ENCODE results near the gene NDUFV2. TPM values are rescaled to one million over a fixed set of nuclear protein-coding genes. Genes with fewer than 3 reads are reported as not detected.
"Not testable (repeated sequence)": the region's sequence is repeated elsewhere in the genome, so short reads cannot be mapped to it uniquely, and the experiment has no call there.

Gene NDUFV2
- total RNA-seq, 4 donors from 2014 or later: 62.4 to 91.3 (median 74.6) TPM

DNA sequence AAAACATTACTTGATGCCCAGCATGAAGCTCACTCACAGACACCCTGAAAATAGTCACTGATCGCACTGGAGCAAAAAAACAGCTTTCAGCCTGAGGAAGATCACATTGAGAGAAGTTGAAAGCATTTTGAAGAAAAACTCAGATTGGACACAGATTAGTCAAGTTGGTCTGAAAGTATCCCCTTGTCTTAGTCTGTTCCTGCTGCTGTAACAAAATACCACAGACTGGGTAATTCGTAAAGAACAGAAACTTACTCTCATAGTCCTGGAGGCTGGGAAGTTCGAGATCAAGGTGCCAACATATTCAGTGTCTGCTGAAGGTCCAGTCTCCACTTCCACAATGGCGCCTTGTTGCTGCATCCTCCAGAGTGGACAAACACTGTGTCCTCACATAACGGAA is 14.2 kb upstream of the NDUFV2 start:
- no peak for TF ChIP-seq EP300 (IDR thresholded peaks at IDR 0.05)
- TF ChIP-seq, protein P1, sequence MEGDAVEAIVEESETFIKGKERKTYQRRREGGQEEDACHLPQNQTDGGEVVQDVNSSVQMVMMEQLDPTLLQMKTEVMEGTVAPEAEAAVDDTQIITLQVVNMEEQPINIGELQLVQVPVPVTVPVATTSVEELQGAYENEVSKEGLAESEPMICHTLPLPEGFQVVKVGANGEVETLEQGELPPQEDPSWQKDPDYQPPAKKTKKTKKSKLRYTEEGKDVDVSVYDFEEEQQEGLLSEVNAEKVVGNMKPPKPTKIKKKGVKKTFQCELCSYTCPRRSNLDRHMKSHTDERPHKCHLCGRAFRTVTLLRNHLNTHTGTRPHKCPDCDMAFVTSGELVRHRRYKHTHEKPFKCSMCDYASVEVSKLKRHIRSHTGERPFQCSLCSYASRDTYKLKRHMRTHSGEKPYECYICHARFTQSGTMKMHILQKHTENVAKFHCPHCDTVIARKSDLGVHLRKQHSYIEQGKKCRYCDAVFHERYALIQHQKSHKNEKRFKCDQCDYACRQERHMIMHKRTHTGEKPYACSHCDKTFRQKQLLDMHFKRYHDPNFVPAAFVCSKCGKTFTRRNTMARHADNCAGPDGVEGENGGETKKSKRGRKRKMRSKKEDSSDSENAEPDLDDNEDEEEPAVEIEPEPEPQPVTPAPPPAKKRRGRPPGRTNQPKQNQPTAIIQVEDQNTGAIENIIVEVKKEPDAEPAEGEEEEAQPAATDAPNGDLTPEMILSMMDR (IDR thresholded peaks at IDR 0.05): no peak
- TF ChIP-seq POLR2A (IDR thresholded peaks at IDR 0.05): no peak
- no peak overlapping the region for H3K4me3 ChIP-seq
- WGBS, 2 donors: 84 to 88% methylated on average over 5 of the region's 5 CpGs
- H3K4me1 ChIP-seq: peaks cover 0 to 3% (median 0%) of the 10 kb centered on the region in 4 donors
- no peak for DNase-seq (ENCODE audit: low spot score in 2 of 2)
- H3K27me3 ChIP-seq: no peaks in the 10 kb centered on the region
- no peaks in the 10 kb centered on the region for H3K36me3 ChIP-seq
- no peaks in the 10 kb centered on the region for H3K9me3 ChIP-seq
- H3K27ac ChIP-seq: no peak overlapping the region

DNA sequence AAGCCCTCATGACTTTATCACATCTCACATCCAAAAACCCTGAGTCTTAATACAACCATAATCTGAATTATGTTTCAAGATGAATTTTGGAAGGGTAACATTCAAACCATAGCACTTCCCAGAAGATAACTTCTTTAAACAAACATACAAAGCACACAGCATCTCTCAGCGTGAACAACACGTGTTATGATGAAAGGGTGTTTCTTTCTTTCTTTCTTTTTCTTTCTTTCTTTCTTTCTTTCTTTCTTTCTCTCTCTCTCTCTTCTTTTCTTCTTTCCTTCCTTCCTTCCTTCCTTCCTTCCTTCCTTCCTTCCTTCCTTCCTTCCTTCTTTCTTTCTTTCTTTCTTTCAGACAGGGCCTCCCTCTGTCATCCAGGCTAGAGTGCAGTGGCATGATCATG is 13.8 kb upstream of the NDUFV2 start:
- H3K4me1 ChIP-seq; H3K9me3 ChIP-seq; H3K36me3 ChIP-seq; H3K27me3 ChIP-seq; DNase-seq (ENCODE audit: low spot score in 2 of 2); H3K4me3 ChIP-seq; H3K27ac ChIP-seq: not testable (repeated sequence)
- WGBS, 2 donors: 97 to 98% methylated on average over 2 of the region's 2 CpGs

DNA sequence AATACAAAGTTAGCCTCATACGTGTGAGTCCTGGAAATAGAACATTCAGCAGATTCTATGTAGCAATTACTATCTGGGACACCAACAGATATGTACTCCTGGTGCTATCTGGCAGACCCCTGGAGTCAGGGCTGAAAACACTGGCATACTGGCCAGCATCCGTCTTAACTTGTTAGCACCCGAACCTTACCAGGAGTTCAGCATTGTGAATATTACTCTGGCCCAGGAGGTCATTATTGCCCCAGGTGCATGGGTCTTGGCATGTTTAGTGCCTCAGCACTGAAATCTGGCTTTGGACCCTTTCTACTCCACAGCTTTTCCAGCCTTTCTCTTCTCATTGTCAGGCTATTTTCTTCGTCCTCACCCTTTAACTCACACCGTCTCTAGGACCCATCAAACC is 11.9 kb upstream of the NDUFV2 start:
- Histone ChIP-seq H3K4me1 (peaks cover 0 to 10% (median 2%) of the 10 kb centered on the region in 4 donors), H3K27ac (no peak overlapping the region), H3K36me3 (no peaks in the 10 kb centered on the region), H3K4me3 (no peak overlapping the region), H3K27me3 (no peaks in the 10 kb centered on the region), H3K9me3 (no peaks in the 10 kb centered on the region)
- TF ChIP-seq POLR2A (IDR thresholded peaks at IDR 0.05): no peak
- TF ChIP-seq, protein P1 (IDR thresholded peaks at IDR 0.05): no peak
- TF ChIP-seq EP300 (IDR thresholded peaks at IDR 0.05): no peak
- no peak for DNase-seq (ENCODE audit: low spot score in 2 of 2)
- WGBS, 2 donors: 80% methylated on average over 5 of the region's 5 CpGs

DNA sequence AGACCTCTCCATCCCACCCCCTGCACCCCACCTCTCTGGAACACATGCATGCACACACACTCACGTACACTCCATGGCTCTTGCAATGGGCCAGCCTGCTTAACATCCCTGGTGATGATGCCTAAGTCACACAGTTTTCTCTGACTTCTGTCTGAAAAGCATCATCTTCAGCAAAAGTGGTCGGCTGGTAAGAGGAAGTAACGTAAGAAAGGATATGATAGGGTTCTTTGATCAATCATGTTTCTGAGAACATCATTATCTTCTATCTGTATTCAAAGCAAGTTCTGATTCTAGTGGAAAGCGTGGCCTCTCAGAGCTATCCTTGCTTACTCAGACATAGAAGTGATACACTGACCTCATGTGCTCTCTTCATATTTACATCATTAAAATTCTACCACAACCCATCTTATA is 11.4 kb upstream of the NDUFV2 start:
- Histone ChIP-seq H3K36me3 (no peaks in the 10 kb centered on the region), H3K4me1 (peaks cover 0 to 12% (median 2%) of the 10 kb centered on the region in 4 donors), H3K4me3 (no peak overlapping the region), H3K27me3 (no peaks in the 10 kb centered on the region), H3K27ac (no peak overlapping the region), H3K9me3 (no peaks in the 10 kb centered on the region)
- no peak for DNase-seq (ENCODE audit: low spot score in 2 of 2)
- 85 to 86% methylated on average over 4 of the region's 4 CpGs for WGBS, 2 donors
- TF ChIP-seq, protein P1 (IDR thresholded peaks at IDR 0.05): no peak
- TF ChIP-seq POLR2A (IDR thresholded peaks at IDR 0.05) (no peak), EP300 (IDR thresholded peaks at IDR 0.05) (no peak)

DNA sequence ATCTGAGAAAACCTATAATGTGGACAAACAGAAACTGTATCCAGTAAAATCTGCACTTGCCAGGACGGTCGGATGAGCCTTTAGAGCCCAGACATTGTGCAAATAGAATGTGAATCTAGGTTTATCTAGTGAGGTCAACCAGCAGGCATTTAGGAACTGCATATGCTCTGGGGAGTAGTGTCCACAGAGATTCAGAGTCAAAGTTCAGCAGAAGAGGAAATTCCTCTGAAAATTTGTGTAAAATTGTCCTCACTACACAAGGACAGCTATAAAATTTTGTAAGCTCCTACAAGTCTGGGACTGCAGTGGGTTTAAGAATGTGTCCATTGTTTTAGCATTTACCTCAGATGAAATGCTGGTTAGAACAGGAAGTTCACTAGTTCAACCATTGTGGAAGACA is 9.8 kb upstream of the NDUFV2 start:
- Histone ChIP-seq H3K27me3 (no peaks in the 10 kb centered on the region), H3K36me3 (no peaks in the 10 kb centered on the region), H3K4me1 (peaks cover 0 to 12% (median 2%) of the 10 kb centered on the region in 4 donors), H3K4me3 (no peak overlapping the region), H3K27ac (no peak overlapping the region), H3K9me3 (no peaks in the 10 kb centered on the region)
- DNase-seq (ENCODE audit: low spot score in 2 of 2): no peak
- no peak for TF ChIP-seq EP300 (IDR thresholded peaks at IDR 0.05)
- TF ChIP-seq, protein P1 (IDR thresholded peaks at IDR 0.05): no peak
- TF ChIP-seq POLR2A (IDR thresholded peaks at IDR 0.05): no peak
- 36 to 37% methylated on average over 2 of the region's 2 CpGs for WGBS, 2 donors

DNA sequence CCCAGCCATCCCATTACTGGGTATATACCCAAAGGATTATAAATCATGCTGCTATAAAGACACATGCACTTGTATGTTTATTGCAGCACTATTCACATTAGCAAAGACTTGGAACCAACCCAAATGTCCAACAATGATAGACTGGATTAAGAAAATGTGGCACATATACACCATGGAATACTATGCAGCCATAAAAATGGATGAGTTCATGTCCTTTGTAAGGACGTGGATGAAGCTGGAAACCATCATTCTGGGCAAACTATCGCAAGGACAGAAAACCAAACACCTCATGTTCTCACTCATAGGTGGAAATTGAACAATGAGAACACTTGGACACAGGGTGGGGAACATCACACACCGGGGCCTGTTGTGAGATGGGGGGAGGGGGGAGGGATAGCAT is 9.4 kb upstream of the NDUFV2 start:
- H3K4me1 ChIP-seq: peaks cover 0 to 12% (median 2%) of the 10 kb centered on the region in 4 donors
- H3K4me3 ChIP-seq; H3K27me3 ChIP-seq; H3K9me3 ChIP-seq; H3K27ac ChIP-seq; DNase-seq (ENCODE audit: low spot score in 2 of 2); H3K36me3 ChIP-seq: not testable (repeated sequence)
- WGBS, 2 donors: 79 to 88% methylated on average over 3 of the region's 3 CpGs

All from tibial nerve (tissue), 4 donors.